ENCODE measurements around the gene DOK6. TPM values are rescaled to one million over a fixed set of nuclear protein-coding genes. Genes with fewer than 3 reads are reported as not detected.

DOK6 gene
- total RNA-seq, 1 donor, result 3.6 TPM

GRCh38 chr18:69865776-69866175, 465.1 kb downstream of the DOK6 start:
- DNase-seq (ENCODE audit: insufficient read length, low spot score, missing footprints), result no peak
- Histone ChIP-seq H3K79me2 (ENCODE audit: insufficient read depth, low read length) (no peaks in the 10 kb centered on the region), H3K4me1 (ENCODE audit: insufficient read depth, low read length) (no peaks in the 10 kb centered on the region), H3K27me3 (ENCODE audit: insufficient read depth, low read length) (no peaks in the 10 kb centered on the region), H3K9me3 (ENCODE audit: low read depth, low read length) (no peaks in the 10 kb centered on the region), H3K36me3 (ENCODE audit: insufficient read depth, low read length) (no peaks in the 10 kb centered on the region), H4K20me1 (ENCODE audit: insufficient read depth, low read length) (no peaks in the 10 kb centered on the region), H2AFZ (ENCODE audit: low read length) (no peak overlapping the region), H3K4me3 (ENCODE audit: insufficient read depth, low read length) (no peak overlapping the region), H3K27ac (ENCODE audit: low read depth, low read length) (no peak overlapping the region), H3K4me2 (ENCODE audit: insufficient read depth, low read length) (no peak overlapping the region)
- no peak for TF ChIP-seq CTCF (IDR thresholded peaks at IDR 0.05; ENCODE audit: extremely low read depth, low read depth, low read length)

GRCh38 chr18:69866212-69866611, 465.5 kb downstream of the DOK6 start:
- H3K36me3 ChIP-seq (ENCODE audit: insufficient read depth, low read length), result no peaks in the 10 kb centered on the region
- H3K27ac ChIP-seq (ENCODE audit: low read depth, low read length), result no peak overlapping the region
- no peaks in the 10 kb centered on the region for H3K4me1 ChIP-seq (ENCODE audit: insufficient read depth, low read length)
- H4K20me1 ChIP-seq (ENCODE audit: insufficient read depth, low read length), result no peaks in the 10 kb centered on the region
- H3K79me2 ChIP-seq (ENCODE audit: insufficient read depth, low read length), result no peaks in the 10 kb centered on the region
- H3K9me3 ChIP-seq (ENCODE audit: low read depth, low read length), result no peaks in the 10 kb centered on the region
- no peak for DNase-seq (ENCODE audit: insufficient read length, low spot score, missing footprints)
- no peak for TF ChIP-seq CTCF (IDR thresholded peaks at IDR 0.05; ENCODE audit: extremely low read depth, low read depth, low read length)
- no peak overlapping the region for H3K4me3 ChIP-seq (ENCODE audit: insufficient read depth, low read length)
- H2AFZ ChIP-seq (ENCODE audit: low read length), result no peak overlapping the region
- H3K27me3 ChIP-seq (ENCODE audit: insufficient read depth, low read length), result no peaks in the 10 kb centered on the region
- no peak overlapping the region for H3K4me2 ChIP-seq (ENCODE audit: insufficient read depth, low read length)

- no peaks in the 10 kb centered on the region for H4K20me1 ChIP-seq (ENCODE audit: insufficient read depth, low read length)
Measured at GRCh38 chr18:69870736-69871135, 470.0 kb downstream of the DOK6 start.

GRCh38 chr18:69871363-69871762, 470.7 kb downstream of the DOK6 start:
- Histone ChIP-seq H3K27me3 (ENCODE audit: insufficient read depth, low read length) (no peaks in the 10 kb centered on the region), H4K20me1 (ENCODE audit: insufficient read depth, low read length) (no peaks in the 10 kb centered on the region), H3K4me3 (ENCODE audit: insufficient read depth, low read length) (no peak overlapping the region), H2AFZ (ENCODE audit: low read length) (no peak overlapping the region), H3K9me3 (ENCODE audit: low read depth, low read length) (no peaks in the 10 kb centered on the region), H3K79me2 (ENCODE audit: insufficient read depth, low read length) (no peaks in the 10 kb centered on the region), H3K4me1 (ENCODE audit: insufficient read depth, low read length) (no peaks in the 10 kb centered on the region), H3K4me2 (ENCODE audit: insufficient read depth, low read length) (no peak overlapping the region), H3K36me3 (ENCODE audit: insufficient read depth, low read length) (no peaks in the 10 kb centered on the region), H3K27ac (ENCODE audit: low read depth, low read length) (no peak overlapping the region)
- no peak for TF ChIP-seq CTCF (IDR thresholded peaks at IDR 0.05; ENCODE audit: extremely low read depth, low read depth, low read length)
- no peak for DNase-seq (ENCODE audit: insufficient read length, low spot score, missing footprints)

More at GRCh38 chr18:69870736-69871135, 470.0 kb downstream of the DOK6 start:
- no peaks in the 10 kb centered on the region for H3K4me1 ChIP-seq (ENCODE audit: insufficient read depth, low read length)
- no peak for TF ChIP-seq CTCF (IDR thresholded peaks at IDR 0.05; ENCODE audit: extremely low read depth, low read depth, low read length)
- H2AFZ ChIP-seq (ENCODE audit: low read length), result no peak overlapping the region
- H3K4me2 ChIP-seq (ENCODE audit: insufficient read depth, low read length), result no peak overlapping the region
- no peaks in the 10 kb centered on the region for H3K27me3 ChIP-seq (ENCODE audit: insufficient read depth, low read length)
- H3K79me2 ChIP-seq (ENCODE audit: insufficient read depth, low read length), result no peaks in the 10 kb centered on the region
- no peak for DNase-seq (ENCODE audit: insufficient read length, low spot score, missing footprints)
- no peak overlapping the region for H3K27ac ChIP-seq (ENCODE audit: low read depth, low read length)
- no peaks in the 10 kb centered on the region for H3K9me3 ChIP-seq (ENCODE audit: low read depth, low read length)
- no peak overlapping the region for H3K4me3 ChIP-seq (ENCODE audit: insufficient read depth, low read length)
- H3K36me3 ChIP-seq (ENCODE audit: insufficient read depth, low read length), result no peaks in the 10 kb centered on the region

Data from osteoblast (primary cell).